Stimulated activated CD8-positive, alpha-beta memory T cell treated with anti-CD3 and anti-CD28 coated beads, Interleukin-12 subunit alpha, Interleukin-12 subunit beta, amount 100 ng/mL, for 4 hours (primary cell): Measurements from ENCODE around the gene NUAK2.

Experiments used
- DNase-seq: peaks from one replicate; pipeline ENCODE4 v3.0.0-alpha.2; 2020; ENCODE audit warnings: low read depth

NUAK2 gene

GRCh38 chr1:205346956-205347574, 25.5 kb upstream of the NUAK2 start:
- no peak for DNase-seq

DNA sequence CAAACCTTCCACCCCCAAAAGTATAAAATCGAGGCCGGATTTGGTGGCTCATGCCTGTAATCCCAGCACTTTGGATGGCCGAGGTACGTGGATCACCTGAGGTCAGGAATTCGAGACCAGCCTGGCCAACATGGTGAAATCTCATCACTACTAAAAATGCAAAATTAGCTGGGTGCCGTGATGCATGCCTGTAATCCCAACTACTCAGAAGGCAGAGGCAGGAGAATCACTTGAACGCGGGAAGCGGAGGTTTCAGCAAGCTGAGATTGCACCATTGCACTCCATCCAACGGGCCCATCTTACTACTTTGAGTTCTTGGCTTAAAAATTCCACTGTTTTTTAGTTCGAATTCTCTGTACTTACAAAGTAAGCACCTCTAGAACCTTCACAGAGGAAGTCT, 24.2 kb upstream of the NUAK2 start:
- DNase-seq, result no peak

DNA sequence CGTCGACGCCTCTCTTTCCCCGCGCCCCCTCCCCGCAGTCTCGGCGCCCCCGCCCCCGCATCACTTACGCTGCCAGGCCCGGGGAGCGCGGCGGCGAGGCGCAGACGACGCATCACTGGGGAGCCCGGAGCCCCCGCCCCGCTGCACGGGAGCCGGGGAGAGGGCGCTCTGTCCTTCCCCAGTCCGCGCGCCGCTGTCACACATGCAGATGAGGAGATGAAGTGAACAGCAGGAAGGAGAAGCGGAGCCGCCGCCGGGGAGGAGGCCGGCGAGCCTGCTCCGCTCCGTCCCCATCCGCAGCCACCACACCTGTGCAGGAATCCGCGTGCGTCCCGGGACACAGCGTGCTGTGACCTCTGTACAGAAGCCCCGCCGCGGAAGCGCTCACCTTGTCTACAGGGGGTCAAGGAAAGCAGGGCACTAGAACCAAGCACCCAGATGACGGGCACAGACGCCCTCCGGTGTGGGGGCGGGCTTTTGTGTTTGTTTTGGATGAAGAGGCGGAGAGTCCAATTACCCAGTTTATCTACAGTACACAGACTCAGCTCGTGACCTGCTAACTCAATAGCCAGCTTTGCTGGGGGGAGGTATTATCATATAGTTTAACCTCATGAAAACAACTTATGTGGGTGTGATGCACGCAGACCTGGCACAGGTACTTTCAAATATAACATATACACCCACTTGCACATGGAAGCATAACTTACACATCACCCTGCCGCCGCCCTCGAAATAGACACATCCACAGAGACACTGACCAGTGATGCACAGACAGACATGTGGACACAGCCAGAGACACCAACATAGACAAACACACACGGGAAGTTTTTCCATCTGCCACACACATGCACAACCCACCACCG, 22.8 kb upstream of the NUAK2 start:
- DNase-seq, result peak; percentile 46

DNA sequence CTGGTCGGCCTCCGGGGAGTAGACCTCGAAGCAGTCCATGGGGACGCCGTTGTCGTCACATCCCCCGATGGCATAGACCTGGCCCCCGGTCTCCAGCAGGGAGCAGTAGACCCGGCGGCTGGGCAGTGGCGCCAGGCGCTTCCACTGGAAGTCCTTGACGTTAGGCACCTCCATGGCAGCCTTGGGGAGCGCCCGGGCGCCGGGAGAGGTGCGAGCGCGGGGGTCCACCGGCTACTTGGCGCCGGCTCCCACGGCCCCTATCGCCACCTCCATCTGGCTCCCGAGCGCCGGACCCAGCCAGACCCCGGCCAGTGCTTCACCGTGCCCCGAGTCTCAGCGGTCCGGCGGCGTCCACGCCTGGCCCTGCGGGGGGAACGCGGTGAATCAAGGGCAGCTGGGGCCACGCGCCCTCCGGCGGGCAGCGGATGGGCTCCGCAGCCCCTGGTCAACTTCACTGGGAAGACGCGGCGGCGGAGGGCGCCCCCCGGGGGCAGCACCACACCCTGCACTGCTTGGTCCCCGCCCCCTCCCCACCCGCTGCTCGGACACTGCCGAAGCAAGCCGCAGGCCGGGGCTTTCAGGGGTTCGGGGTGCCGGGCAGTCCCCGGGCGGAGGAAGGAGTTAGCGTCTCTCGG, 22.0 kb upstream of the NUAK2 start:
- no peak for DNase-seq

GRCh38 chr1:205342986-205343385, 21.4 kb upstream of the NUAK2 start:
- DNase-seq, result no peak

DNA sequence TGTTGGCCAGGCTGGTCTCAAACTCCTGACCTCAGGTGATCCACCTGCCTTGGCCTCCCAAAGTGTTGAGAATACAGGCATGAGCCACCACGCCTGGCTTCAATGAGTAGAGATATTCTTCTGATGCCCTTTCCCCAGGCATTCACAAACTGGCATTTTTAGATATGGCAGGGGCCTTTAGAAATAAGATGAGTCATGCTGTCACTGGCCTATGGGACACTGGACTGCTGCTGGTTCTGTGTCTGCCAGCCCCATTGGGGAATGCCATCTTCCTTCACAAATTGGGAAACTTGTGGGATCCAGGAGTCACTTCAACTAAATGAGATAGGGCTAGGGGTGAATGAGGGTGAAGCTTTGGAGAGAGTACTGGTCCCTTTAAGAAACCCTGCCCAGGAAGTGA, 19.1 kb upstream of the NUAK2 start:
- DNase-seq, result no peak

- no peak for DNase-seq
Observed at GRCh38 chr1:205339717-205340116, 18.2 kb upstream of the NUAK2 start.

DNA sequence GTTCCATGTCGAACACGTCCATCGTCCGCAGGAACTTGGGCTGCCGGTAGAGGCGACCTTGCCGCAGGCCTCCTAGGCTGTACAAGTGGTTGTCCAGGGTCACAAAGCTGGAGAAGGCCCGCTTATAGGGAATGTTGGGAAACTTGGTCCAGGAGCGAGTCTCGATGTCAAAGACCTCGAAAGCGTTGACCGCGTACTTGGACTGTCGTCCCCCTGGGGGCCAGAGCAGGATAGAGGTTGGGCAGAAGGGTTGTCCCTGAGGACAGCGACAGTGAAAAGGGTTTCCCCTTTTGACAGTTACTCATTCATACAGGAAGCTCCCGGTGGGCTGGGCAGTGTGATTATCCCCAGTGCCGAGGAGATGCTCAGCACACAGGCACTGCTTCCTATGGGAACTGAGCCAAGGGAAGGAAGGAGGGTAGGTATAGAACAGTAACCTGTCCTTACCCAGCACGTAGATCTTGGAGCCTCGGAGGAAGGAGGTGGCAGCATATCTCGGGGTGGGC, 17.7 kb upstream of the NUAK2 start:
- no peak for DNase-seq

DNA sequence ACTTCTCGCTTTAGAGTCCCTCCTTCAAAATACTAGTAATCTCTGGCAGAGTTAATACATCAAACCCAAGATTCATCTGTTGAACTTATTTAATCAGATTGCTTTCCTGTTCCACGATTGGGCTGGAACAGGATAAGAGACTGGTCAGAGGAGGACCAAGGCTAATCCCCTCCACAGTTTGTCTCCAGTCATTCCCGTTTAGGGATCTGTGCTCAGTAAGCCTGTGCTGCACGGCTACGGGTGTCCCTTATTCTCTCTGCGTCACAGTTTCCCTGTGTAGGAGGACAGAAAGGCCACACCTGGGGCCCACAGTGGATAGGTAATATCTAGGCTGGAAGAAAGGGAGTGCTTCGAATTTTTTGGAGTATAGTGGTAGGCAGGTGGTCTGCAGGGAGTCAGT, 16.5 kb upstream of the NUAK2 start:
- DNase-seq, result no peak

- DNase-seq, result no peak
Observed at GRCh38 chr1:205337481-205337880, 15.9 kb upstream of the NUAK2 start.

- DNase-seq, result peak; percentile 55
Observed at GRCh38 chr1:205335692-205336091, 14.1 kb upstream of the NUAK2 start.

- DNase-seq, result no peak
Observed at GRCh38 chr1:205332015-205332791, 10.7 kb upstream of the NUAK2 start.

DNA sequence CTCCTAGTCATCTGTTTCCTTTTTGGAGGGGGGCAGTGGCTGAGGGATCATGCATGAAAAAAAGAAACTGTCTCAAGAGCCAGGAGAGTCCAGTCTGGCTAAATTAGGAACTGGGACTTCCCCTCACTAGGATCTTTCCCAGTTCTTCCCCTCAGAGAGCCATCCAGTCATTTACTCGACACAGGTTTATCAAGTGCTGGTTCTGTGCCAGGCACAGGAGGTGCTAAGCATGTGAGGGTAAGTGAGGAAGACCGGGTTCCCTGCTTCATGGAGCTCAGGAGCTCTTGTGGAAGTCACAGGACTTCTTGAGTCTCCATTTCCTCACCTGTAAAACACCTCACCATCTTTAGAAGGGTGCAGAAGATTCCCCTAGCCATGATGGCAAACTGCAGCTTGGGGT, 8.6 kb upstream of the NUAK2 start:
- DNase-seq, result no peak

GRCh38 chr1:205329719-205330118, 8.2 kb upstream of the NUAK2 start:
- DNase-seq, result no peak

- no peak for DNase-seq
Observed at GRCh38 chr1:205328476-205328875, 6.9 kb upstream of the NUAK2 start.

DNA sequence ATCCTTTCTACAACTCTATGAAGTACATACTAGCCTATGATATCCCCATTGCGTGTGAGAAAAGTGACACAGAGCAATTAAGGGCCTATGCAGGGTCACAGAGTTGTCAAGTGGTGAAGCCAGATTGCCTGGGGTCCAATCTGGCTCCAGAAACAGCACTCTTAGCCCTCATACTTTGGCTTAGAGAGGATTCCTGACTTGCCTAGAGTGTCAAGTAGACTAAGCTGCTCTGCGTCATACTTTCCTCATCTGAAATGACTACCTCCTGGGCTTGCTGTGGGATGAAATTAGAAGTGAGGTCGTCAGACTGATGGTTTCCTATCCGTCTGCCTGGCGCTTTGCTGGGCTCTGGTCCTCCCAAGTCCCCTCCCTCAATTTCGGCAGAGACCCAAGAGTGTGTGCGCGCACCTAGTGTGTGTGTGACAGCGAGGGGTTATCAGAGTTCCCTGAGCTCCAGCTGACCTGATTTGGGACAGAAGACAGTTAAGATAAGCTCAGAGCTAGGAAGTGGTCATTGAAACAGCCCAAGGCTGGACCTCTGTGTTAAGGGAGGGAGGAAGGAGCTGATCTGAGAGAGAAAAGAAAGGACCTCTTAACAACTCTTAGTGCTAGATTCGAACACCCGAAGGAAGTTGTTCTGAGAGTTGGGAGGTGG, 5.4 kb upstream of the NUAK2 start:
- DNase-seq, result no peak

DNA sequence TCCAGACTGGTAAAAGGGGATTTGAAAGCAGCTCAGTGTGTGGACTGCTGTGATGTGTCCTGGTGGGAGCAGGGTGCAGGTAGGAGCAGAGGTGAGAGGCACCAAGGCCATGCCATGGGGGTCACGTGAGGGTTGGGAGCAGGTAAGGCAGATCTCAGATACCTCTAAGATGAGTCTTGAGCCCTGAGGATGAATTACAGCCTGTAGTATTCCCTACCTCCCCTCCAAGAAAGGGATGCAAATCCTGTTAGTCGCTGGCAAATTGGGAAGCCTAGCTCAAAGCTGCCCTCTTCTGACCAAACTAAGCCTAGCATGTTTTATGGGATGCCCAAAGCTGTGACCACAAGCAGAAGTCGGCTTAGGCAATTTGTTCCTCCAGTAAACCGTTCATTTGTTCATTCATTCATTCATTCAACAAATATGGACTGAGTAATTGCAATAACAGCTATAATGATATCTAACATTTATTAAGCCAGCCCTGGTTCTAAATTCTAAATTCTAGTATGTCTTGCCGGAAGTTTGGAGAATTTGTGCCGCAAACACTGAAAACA, 3.9 kb upstream of the NUAK2 start:
- no peak for DNase-seq

DNA sequence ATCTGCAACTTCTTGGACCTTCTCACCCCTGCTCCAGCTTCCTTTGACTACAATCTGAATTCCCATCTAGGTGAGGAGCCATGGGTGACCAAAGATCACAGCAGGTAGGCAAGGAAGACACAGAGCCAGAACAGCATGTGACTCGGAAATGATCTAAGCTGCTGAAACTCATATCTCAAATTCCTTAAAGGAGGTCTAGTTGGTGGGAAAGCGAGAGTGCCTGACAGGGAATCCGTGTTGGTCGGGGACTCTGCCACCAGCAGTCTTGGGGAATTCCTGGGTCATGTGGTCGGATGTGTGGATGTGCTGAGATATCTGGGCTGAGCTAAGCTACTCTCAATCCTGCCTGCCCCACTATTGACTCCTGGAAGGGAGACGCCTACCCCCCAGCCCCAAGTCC, 3.2 kb upstream of the NUAK2 start:
- no peak for DNase-seq

- DNase-seq, result no peak
Observed at GRCh38 chr1:205323794-205324193, 2.2 kb upstream of the NUAK2 start.

DNA sequence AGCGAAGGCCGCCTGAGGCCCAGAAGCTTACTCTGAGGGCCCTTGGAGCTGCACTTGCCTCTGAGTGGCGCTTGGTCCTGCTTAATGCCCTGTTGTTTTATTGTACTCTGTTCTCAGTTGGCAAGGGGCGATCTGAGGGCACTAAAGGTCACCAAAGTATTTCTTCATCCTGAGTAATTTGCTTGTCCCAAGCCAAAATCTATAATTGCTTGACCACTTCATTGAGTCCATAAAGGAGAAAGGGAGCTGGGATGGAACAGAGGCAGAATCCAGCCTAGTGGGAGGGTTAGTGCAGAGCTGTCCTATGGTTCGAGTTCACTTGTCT, 376 bp upstream of the NUAK2 start:
- DNase-seq, result no peak
